Measurements from ENCODE around the gene XPO1. TPM values are rescaled to one million over a fixed set of nuclear protein-coding genes. Genes with fewer than 3 reads are reported as not detected.

The XPO1 gene
- total RNA-seq, 1 experiment from 2014 or later = 122 TPM

- DNase-seq (ENCODE audit: low spot score) = no peak
Measured at GRCh38 chr2:61434314-61434713, 103.8 kb downstream of the XPO1 start.

- DNase-seq (ENCODE audit: low spot score) = no peak
Measured at GRCh38 chr2:61433606-61434005, 104.5 kb downstream of the XPO1 start.

DNA sequence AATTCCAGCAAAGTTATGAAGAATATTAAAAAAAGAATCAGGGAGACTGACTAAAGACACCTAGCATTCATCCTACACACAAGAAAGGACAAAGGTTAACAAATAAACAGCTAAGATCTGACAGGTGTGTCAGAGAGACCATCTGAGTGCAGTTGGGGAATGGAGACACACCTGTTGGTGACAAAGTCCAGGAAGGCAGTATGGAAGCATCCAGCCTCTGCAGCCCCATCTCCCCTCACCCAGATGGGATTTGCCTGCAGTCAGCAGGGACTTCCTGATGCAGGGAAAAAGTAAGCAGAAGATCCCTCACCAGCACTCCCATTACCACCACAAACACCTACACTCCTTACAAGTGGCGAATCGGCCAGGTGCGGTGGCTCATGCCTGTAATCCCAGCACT is 105.2 kb downstream of the XPO1 start:
- no peak for DNase-seq (ENCODE audit: low spot score)

GRCh38 chr2:61431345-61431744 is 106.8 kb downstream of the XPO1 start:
- no peak for DNase-seq (ENCODE audit: low spot score)

Other genes with a start within 250 kb of the XPO1 start
- gene USP34, start 67.3 kb downstream of the XPO1 start, total RNA-seq (2014; rRNA removed; shearing (Covaris generic)) = 33.1 and 46.9 TPM in 2 replicates

All from H4 (cell line).